Choroid plexus epithelial cell (primary cell): ENCODE measurements around the gene FHAD1.

Source experiments
- DNase-seq: peaks from one replicate; pipeline ENCODE4 v3.0.0-alpha.2; 2010; ENCODE audit warnings: low read depth
- H3K4me3 ChIP-seq: 2 replicates; pipeline ENCODE4 v1.5.1; 2011; ENCODE audit warnings: low read depth, mild to moderate bottlenecking, control low read depth, low read length, moderate library complexity
- CTCF ChIP-seq: conservative IDR thresholded peaks from 2 replicates; pipeline ENCODE4 v1.5.1; 2011; ENCODE audit warnings: low read depth, mild to moderate bottlenecking, control low read depth, inconsistent platforms, low read length, moderate library complexity

Gene FHAD1

GRCh38 chr1:15417059-15417934 lies 170.3 kb downstream of the FHAD1 start:
- no peak overlapping the region for H3K4me3 ChIP-seq
- DNase-seq, result peak; percentile 65
- TF ChIP-seq CTCF, result no peak

- TF ChIP-seq CTCF, result no peak
- peak; percentile 68 for DNase-seq
- H3K4me3 ChIP-seq, result no peak overlapping the region
These were observed 171.9 kb downstream of the FHAD1 start for GRCh38 chr1:15418806-15419515.

GRCh38 chr1:15420853-15421465 lies 173.9 kb downstream of the FHAD1 start:
- DNase-seq, result no peak
- TF ChIP-seq CTCF, result no peak
- H3K4me3 ChIP-seq, result no peak overlapping the region

GRCh38 chr1:15422871-15423270 lies 175.8 kb downstream of the FHAD1 start:
- DNase-seq, result no peak
- no peak overlapping the region for H3K4me3 ChIP-seq
- no peak for TF ChIP-seq CTCF

- TF ChIP-seq CTCF, result no peak
- H3K4me3 ChIP-seq, result no peak overlapping the region
- DNase-seq, result no peak
These were observed 176.5 kb downstream of the FHAD1 start for GRCh38 chr1:15423355-15424077.

GRCh38 chr1:15424146-15424667 lies 177.2 kb downstream of the FHAD1 start:
- H3K4me3 ChIP-seq, result no peak overlapping the region
- no peak for DNase-seq
- no peak for TF ChIP-seq CTCF
